Kidney epithelial cell (primary cell): Measurements from ENCODE around the gene C13orf42. TPM values are rescaled to one million over a fixed set of nuclear protein-coding genes. Genes with fewer than 3 reads are reported as not detected.

ENCODE experiments used
- DNase-seq: peaks from one replicate; pipeline ENCODE4 v3.0.0-alpha.2; 2010; ENCODE audit warnings: low read depth
- H3K27me3 ChIP-seq: 2 replicates; pipeline ENCODE4 v1.6.0; 2011; ENCODE audit warnings: low read length; ENCODE audit not compliant: control insufficient read depth, insufficient read depth
- H3K36me3 ChIP-seq: 2 replicates; pipeline ENCODE4 v1.5.1; 2011; ENCODE audit warnings: low read length; ENCODE audit not compliant: control insufficient read depth, insufficient read depth
- H3K4me3 ChIP-seq: 2 replicates; pipeline ENCODE4 v1.5.1; 2011; ENCODE audit warnings: low read depth, mild to moderate bottlenecking, control low read depth, low read length
- total RNA-seq: library from RNA; depleted of rRNA; stranded (reverse); fragments of >200 nt; gene quantifications from 2 replicates; pipeline ENCODE4 v1.2.3, GENCODE V29; 2015
- TF ChIP-seq, protein P1 (sequence below): IDR thresholded peaks from 2 replicates; pipeline ENCODE4 v1.5.1; 2011; ENCODE audit warnings: mild to moderate bottlenecking, moderate library complexity, low read length, control low read depth, inconsistent platforms; ENCODE audit not compliant: insufficient read depth, poor library complexity, severe bottlenecking

Gene C13orf42
- total RNA-seq, 1 donor from 2014 or later: not detected

DNA sequence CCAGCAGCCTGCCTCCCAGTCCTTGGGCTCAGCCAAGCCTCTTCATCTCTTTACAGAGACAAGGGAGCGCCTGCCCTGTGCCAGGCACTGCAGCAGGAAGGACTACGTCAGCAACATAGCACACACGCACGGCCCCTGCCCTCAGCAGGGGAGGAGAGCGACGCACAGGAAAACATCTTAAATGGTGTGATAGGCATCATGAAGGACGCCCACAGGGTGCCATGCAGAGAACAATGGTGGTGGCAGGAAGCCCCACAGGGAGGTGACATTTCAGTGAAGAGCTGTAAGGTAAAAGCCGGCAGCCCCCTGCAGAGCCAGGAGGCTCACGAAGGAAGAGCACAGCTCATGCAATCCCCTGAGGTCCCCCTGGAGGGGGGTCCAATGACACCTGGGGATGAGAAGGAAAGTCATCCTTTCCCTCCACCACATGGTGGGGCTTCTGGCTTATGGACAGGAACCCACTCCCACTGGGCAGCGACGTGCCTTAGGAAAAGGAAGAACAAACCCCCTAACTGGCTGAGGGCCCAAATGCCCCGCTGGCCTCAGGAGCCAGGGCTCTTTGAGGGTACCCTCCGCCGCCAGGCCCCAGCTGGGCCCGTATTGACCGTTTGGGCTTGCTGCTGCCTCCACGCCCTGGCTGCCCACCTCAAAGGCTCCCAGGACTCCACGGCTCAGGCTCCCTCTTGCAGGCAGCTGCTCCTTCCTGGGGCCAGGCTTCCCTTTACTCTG is 37.3 kb upstream of the C13orf42 start:
- no peak overlapping the region for H3K4me3 ChIP-seq
- peaks cover 3% of the 10 kb centered on the region for H3K27me3 ChIP-seq
- DNase-seq: no peak
- TF ChIP-seq, protein P1, sequence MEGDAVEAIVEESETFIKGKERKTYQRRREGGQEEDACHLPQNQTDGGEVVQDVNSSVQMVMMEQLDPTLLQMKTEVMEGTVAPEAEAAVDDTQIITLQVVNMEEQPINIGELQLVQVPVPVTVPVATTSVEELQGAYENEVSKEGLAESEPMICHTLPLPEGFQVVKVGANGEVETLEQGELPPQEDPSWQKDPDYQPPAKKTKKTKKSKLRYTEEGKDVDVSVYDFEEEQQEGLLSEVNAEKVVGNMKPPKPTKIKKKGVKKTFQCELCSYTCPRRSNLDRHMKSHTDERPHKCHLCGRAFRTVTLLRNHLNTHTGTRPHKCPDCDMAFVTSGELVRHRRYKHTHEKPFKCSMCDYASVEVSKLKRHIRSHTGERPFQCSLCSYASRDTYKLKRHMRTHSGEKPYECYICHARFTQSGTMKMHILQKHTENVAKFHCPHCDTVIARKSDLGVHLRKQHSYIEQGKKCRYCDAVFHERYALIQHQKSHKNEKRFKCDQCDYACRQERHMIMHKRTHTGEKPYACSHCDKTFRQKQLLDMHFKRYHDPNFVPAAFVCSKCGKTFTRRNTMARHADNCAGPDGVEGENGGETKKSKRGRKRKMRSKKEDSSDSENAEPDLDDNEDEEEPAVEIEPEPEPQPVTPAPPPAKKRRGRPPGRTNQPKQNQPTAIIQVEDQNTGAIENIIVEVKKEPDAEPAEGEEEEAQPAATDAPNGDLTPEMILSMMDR: no peak
- H3K36me3 ChIP-seq: no peaks in the 10 kb centered on the region

DNA sequence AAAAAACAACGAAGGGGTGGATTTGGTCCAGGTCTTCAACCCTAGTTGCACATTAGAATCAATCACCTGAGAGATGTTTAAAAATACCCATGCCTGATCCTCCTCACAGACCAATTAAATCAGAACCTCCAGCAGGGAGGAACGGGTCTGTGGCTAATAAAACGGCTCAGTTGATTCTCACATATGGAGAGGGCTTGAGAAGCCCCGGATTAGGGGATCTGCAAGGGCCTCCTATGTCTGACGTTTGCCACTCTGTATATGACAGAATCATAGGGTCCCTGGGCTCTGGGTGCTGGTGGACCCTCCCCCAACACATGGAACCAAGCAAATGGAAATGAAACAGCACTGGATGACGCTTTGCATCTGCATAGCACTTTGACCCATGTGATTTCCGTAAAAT is 36.7 kb upstream of the C13orf42 start:
- Histone ChIP-seq H3K36me3 (no peaks in the 10 kb centered on the region), H3K27me3 (peaks cover 3% of the 10 kb centered on the region), H3K4me3 (no peak overlapping the region)
- DNase-seq: no peak
- TF ChIP-seq, protein P1: no peak

GRCh38 chr13:51146667-51147066 is 35.6 kb upstream of the C13orf42 start:
- Histone ChIP-seq H3K4me3 (no peak overlapping the region), H3K27me3 (peaks cover 3% of the 10 kb centered on the region), H3K36me3 (no peaks in the 10 kb centered on the region)
- TF ChIP-seq, protein P1: no peak
- no peak for DNase-seq

GRCh38 chr13:51137250-51137649 is 26.2 kb upstream of the C13orf42 start:
- TF ChIP-seq, protein P1: no peak
- no peak for DNase-seq
- Histone ChIP-seq H3K27me3 (no peaks in the 10 kb centered on the region), H3K4me3 (no peak overlapping the region), H3K36me3 (no peaks in the 10 kb centered on the region)

GRCh38 chr13:51136276-51136980 is 25.4 kb upstream of the C13orf42 start:
- no peak for DNase-seq
- TF ChIP-seq, protein P1: no peak
- Histone ChIP-seq H3K36me3 (no peaks in the 10 kb centered on the region), H3K27me3 (no peaks in the 10 kb centered on the region), H3K4me3 (no peak overlapping the region)
